Ovary (tissue), 3 donors: ENCODE data around the gene FITM2.

Experiments used
- POLR2A ChIP-seq: fragments of 450-650 bp; IDR thresholded peaks from one replicate; pipeline ENCODE4 v1.6.1; 2017; ENCODE audit warnings: antibody characterized with exemption, mild to moderate bottlenecking, moderate library complexity
- TF ChIP-seq, protein P1 (sequence below), 3 donors: fragments of 450-650 bp in 2 of 3; fragments of 200-600 bp in 1 of 3; IDR thresholded peaks; one replicate each; pipeline versions ENCODE4 v1.5.1 to v1.8.0; 2016 to 2022; ENCODE audit warnings: antibody characterized with exemption in 3 of 3, mild to moderate bottlenecking in 1 of 3
- donor health status: DM: no; HTN: no; CAD: no.

GRCh38 chr20:44357020-44357419, 46.0 kb upstream of the FITM2 start:
- TF ChIP-seq, protein P1, sequence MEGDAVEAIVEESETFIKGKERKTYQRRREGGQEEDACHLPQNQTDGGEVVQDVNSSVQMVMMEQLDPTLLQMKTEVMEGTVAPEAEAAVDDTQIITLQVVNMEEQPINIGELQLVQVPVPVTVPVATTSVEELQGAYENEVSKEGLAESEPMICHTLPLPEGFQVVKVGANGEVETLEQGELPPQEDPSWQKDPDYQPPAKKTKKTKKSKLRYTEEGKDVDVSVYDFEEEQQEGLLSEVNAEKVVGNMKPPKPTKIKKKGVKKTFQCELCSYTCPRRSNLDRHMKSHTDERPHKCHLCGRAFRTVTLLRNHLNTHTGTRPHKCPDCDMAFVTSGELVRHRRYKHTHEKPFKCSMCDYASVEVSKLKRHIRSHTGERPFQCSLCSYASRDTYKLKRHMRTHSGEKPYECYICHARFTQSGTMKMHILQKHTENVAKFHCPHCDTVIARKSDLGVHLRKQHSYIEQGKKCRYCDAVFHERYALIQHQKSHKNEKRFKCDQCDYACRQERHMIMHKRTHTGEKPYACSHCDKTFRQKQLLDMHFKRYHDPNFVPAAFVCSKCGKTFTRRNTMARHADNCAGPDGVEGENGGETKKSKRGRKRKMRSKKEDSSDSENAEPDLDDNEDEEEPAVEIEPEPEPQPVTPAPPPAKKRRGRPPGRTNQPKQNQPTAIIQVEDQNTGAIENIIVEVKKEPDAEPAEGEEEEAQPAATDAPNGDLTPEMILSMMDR (IDR thresholded peaks at IDR 0.05) = no peak
- TF ChIP-seq POLR2A = no peak
